Neutrophil (primary cell): Measurements from ENCODE around the gene HSPA1L.
A peak's percentile ranks its signal among the peaks of the same experiment; 100 is the strongest.

Experiments used
- H3K27ac ChIP-seq: fragments of 200-600 bp; sonication (generic); 2 replicates; pipeline ENCODE4 v1.5.1; 2016; ENCODE audit warnings: mild to moderate bottlenecking, moderate library complexity
- H3K27me3 ChIP-seq: fragments of 200-600 bp; sonication (generic); 2 replicates; pipeline ENCODE4 v1.6.0; 2016; ENCODE audit warnings: mild to moderate bottlenecking
- H3K36me3 ChIP-seq: fragments of 200-600 bp; sonication (generic); 2 replicates; pipeline ENCODE4 v1.5.1; 2017
- H3K4me1 ChIP-seq, 2 experiments: fragments of 200-600 bp in 1 of 2; sonication (generic) in 1 of 2; 1 replicate in 1 of 2; 2 replicates in 1 of 2; pipeline versions ENCODE4 v1.5.1 to v1.6.1; 2013 to 2016; ENCODE audit warnings: low read depth in 1 of 2, low read length in 1 of 2, mild to moderate bottlenecking in 1 of 2, moderate library complexity in 1 of 2; ENCODE audit not compliant: control insufficient read depth in 1 of 2, insufficient read depth in 1 of 2
- H3K4me3 ChIP-seq, 2 experiments: fragments of 200-600 bp in 1 of 2; sonication (generic) in 1 of 2; 1 replicate in 1 of 2; 2 replicates in 1 of 2; pipeline ENCODE4 v1.5.1; 2013 to 2016; ENCODE audit warnings: low read depth in 1 of 2, low read length in 1 of 2, mild to moderate bottlenecking in 1 of 2, moderate library complexity in 1 of 2
- H3K9me3 ChIP-seq: fragments of 200-600 bp; sonication (generic); 2 replicates; pipeline ENCODE4 v1.5.1; 2016
- TF ChIP-seq, protein P1 (sequence below): fragments of 200-600 bp; sonication (generic); IDR thresholded peaks from 2 replicates; pipeline ENCODE4 v1.5.1; 2016; ENCODE audit warnings: antibody characterized with exemption

The HSPA1L gene

DNA sequence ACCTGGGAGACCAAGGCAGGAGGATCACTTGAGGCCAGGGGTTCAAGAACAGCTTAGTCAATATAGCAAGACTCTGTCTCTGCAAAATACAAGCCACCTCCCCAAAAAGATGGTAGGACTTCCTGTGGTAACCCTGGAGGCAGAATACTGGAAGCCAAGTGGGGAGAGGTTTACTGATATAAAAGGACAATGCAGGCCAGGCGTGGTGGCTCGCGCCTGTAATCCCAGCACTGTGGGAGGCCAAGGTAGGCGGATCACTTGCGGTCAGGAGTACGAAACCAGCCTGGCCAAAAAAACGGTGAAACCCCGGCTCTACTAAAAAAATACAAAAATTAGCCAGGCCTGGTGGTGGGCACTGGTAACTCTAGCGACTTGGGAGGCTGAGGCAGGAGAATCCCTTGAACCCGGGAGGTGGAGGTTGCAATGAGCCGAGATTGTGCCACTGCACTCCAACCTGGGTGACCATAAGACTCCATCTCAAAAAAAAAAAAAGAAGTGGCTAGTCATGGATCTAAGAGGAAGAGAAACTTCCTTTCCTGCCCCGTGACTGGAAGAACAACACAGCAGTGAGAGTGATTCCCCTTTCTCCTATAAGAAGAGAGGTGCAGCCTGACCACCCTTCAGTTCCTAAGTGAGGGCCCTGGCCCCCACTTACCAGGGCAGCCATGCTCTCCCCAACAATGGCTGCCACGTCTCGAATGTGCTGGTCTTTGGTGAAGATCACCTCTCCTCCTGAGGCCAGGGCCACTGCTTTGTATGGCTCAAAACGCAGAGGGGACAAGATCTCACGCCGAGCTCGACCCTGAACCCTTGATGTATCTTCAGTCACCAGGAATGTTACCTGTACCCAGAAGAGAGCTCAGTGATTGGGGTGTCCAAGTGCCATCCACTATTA is 46.5 kb downstream of the HSPA1L start:
- TF ChIP-seq, protein P1, sequence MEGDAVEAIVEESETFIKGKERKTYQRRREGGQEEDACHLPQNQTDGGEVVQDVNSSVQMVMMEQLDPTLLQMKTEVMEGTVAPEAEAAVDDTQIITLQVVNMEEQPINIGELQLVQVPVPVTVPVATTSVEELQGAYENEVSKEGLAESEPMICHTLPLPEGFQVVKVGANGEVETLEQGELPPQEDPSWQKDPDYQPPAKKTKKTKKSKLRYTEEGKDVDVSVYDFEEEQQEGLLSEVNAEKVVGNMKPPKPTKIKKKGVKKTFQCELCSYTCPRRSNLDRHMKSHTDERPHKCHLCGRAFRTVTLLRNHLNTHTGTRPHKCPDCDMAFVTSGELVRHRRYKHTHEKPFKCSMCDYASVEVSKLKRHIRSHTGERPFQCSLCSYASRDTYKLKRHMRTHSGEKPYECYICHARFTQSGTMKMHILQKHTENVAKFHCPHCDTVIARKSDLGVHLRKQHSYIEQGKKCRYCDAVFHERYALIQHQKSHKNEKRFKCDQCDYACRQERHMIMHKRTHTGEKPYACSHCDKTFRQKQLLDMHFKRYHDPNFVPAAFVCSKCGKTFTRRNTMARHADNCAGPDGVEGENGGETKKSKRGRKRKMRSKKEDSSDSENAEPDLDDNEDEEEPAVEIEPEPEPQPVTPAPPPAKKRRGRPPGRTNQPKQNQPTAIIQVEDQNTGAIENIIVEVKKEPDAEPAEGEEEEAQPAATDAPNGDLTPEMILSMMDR: no peak
- H3K27ac ChIP-seq: peak overlapping the region; percentile 80
- H3K9me3 ChIP-seq: no peaks in the 10 kb centered on the region
- H3K27me3 ChIP-seq: no peaks in the 10 kb centered on the region
- H3K36me3 ChIP-seq: no peaks in the 10 kb centered on the region
- peak overlapping the region in 1 of 2 experiments; percentile 30 for H3K4me3 ChIP-seq
- H3K4me1 ChIP-seq: peaks cover 26 to 27% of the 10 kb centered on the region in 2 experiments

DNA sequence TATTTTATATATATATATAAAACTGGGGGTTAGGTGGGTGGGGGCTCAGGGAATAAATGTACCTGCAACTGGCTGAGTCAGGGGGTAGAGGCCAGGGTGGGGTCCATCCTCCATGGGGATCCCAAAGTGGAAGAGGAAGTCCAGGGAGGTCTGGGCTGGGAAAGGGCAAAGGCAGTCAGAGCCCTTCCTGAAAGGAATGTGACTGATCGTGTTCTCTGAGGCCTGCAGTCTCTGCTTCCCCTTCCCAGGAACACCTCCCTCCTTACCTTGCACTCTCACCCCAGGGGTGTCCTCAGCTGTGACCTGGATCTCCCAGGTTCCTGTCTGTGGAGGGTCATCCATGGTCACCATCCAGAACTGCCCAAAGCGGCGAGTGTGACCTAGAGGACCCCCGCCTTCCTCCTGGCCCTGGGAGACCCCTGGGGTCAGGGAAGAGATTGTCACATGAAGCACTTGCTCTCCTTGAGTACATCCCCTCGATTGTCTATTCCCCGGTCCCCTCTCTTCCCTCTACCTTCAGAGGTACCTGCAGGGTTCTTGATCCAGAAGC is 47.9 kb downstream of the HSPA1L start:
- Histone ChIP-seq H3K4me1 (peaks cover 26 to 27% of the 10 kb centered on the region in 2 experiments), H3K4me3 (no peak overlapping the region), H3K27me3 (no peaks in the 10 kb centered on the region), H3K9me3 (no peaks in the 10 kb centered on the region), H3K36me3 (no peaks in the 10 kb centered on the region), H3K27ac (peak overlapping the region; percentile 26)
- TF ChIP-seq, protein P1: no peak

DNA sequence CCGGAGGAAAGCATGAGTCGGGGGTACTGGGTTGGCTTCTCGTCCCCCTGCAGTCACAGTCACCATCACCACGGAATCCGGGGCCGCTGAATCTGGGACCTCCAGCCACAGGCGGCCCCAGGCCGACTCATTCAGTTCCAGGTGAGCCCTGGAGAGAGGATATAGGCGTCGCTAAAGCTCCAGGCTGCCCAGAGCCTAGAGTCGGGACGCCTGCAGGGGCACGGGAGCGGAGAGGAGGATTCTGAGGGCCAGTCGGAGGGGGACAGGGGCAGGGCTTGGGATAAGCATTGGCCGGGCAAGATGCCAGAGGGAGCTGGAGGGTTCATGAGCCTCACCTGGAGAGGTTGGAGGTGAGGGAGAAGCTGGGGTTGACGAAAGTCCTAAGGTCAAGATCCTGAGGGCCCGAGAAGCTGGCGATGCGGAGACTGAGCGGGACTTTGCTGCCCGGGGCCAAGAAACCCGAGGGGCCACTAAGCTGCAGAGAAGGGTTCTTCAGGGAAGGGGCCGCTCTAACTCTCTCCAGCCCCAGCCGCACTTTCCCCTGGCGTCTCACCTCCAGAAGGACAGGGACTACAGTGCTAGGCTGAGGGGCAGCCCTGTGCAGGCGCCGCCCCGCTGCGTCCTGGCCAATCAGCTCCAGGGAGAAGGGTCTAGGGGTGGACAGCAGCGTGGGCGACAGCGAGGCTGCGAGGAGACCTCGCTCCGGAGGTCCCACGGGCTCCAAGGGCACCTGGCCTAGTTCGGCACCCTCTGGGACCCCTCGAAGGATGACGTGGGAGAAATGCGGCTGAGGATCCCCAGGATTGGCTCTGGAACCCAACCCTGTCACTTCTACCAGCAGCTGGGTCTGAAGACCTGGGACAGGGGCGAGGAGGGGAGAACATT is 48.9 kb downstream of the HSPA1L start:
- H3K36me3 ChIP-seq: peaks cover 8% of the 10 kb centered on the region
- H3K4me3 ChIP-seq: no peak overlapping the region
- peaks cover 26 to 27% of the 10 kb centered on the region in 2 experiments for H3K4me1 ChIP-seq
- TF ChIP-seq, protein P1: no peak
- no peak overlapping the region for H3K27ac ChIP-seq
- H3K9me3 ChIP-seq: no peaks in the 10 kb centered on the region
- H3K27me3 ChIP-seq: no peaks in the 10 kb centered on the region

DNA sequence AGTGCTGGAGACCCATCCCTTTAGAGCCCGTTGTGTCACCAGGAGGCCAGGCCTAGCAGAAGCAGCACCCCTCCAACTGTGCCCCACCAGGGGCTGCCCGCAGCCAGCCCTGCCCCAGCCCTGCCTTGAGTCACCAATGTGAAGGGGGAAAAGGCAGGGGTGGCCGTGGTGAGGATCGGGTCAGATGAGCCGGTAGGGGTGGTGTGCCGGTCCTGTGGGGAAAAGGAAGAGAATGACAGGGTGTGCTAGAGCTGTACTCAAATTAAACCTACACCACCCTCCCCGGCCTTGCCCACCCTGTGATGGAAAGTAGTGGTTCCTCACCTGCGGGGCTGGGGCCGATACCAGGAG is 49.5 kb downstream of the HSPA1L start:
- peaks cover 13% of the 10 kb centered on the region for H3K36me3 ChIP-seq
- H3K27ac ChIP-seq: no peak overlapping the region
- no peak overlapping the region for H3K4me3 ChIP-seq
- TF ChIP-seq, protein P1: no peak
- peaks cover 26 to 27% of the 10 kb centered on the region in 2 experiments for H3K4me1 ChIP-seq
- H3K27me3 ChIP-seq: no peaks in the 10 kb centered on the region
- H3K9me3 ChIP-seq: no peaks in the 10 kb centered on the region

DNA sequence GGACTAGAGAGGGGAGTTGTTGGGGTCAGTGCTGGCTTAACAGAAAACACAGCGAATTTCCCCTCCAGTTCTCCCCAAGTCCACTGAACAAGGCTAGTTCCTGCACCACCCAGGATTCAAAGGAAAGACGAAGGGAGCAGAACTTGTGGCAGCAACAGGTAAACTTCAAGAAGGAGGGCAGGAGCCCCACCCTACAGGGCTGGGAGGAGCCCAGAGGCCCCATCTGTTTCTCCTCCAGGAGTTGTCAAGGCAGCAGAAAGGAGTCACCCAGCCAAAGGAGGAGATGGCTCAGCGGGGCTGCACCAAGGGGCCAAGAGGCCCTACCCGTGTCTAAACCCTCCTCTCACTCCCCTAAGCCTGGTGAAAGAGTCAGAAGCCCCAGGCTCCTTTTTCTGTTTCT is 50.9 kb downstream of the HSPA1L start:
- Histone ChIP-seq H3K27me3 (no peaks in the 10 kb centered on the region), H3K4me1 (peaks cover 18% of the 10 kb centered on the region in 2 experiments), H3K4me3 (no peak overlapping the region), H3K36me3 (peaks cover 23% of the 10 kb centered on the region), H3K27ac (no peak overlapping the region), H3K9me3 (no peaks in the 10 kb centered on the region)
- TF ChIP-seq, protein P1: no peak
